ENCODE measurements around the gene NUP43. TPM values are rescaled to one million over a fixed set of nuclear protein-coding genes. Genes with fewer than 3 reads are reported as not detected.
"Not testable (repeated sequence)": the region's sequence is repeated elsewhere in the genome, so short reads cannot be mapped to it uniquely, and the experiment has no call there.

Gene NUP43
- total RNA-seq, 1 donor from 2014 or later: 26.5 TPM

DNA sequence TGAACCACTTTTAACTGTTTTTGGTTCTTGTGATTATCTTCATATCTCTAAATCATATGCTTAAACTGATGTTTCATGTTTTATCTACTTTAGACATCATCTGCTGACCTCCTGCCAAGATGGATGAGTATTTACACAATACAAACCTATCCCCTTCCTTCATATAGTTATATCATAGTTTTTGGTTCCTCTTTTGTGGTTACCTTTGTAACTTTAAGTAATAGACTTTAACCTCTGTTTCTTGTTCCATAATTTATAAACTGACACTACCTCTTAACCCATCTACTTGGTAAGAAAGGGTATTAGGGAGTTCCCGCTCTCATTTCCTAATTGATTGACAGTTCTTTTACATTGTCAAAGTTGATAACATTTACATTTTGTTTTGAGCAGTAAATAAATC, 15.1 kb upstream of the NUP43 start:
- H3K27me3 ChIP-seq (ENCODE audit: control insufficient read depth, insufficient read depth, low read length): no peaks in the 10 kb centered on the region
- no peaks in the 10 kb centered on the region for H3K36me3 ChIP-seq (ENCODE audit: control insufficient read depth, insufficient read depth, low read length)
- H3K4me3 ChIP-seq (ENCODE audit: low read depth, low read length): no peak overlapping the region
- DNase-seq (ENCODE audit: low read depth): no peak
- TF ChIP-seq, protein P1, sequence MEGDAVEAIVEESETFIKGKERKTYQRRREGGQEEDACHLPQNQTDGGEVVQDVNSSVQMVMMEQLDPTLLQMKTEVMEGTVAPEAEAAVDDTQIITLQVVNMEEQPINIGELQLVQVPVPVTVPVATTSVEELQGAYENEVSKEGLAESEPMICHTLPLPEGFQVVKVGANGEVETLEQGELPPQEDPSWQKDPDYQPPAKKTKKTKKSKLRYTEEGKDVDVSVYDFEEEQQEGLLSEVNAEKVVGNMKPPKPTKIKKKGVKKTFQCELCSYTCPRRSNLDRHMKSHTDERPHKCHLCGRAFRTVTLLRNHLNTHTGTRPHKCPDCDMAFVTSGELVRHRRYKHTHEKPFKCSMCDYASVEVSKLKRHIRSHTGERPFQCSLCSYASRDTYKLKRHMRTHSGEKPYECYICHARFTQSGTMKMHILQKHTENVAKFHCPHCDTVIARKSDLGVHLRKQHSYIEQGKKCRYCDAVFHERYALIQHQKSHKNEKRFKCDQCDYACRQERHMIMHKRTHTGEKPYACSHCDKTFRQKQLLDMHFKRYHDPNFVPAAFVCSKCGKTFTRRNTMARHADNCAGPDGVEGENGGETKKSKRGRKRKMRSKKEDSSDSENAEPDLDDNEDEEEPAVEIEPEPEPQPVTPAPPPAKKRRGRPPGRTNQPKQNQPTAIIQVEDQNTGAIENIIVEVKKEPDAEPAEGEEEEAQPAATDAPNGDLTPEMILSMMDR (IDR thresholded peaks at IDR 0.05; ENCODE audit: insufficient read depth, low read length, poor library complexity, severe bottlenecking): no peak

DNA sequence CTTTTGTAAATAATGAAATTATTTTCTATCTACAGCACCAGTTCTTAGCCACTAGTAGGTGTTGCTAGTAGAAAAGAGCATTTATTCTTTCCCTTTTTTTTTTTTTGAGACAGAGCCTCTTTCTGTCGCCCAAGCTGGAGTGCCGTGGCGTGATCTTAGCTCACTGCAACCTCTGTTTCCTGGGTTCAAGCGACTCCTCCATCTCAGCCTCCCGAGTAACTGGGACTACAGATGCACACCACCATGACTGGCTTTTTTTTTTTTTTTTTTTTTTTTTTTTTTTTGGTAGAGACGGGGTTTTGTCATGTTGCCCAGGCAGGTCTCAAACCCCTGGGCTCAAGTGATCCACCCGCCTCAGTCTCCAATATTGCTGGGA, 9.9 kb upstream of the NUP43 start:
- DNase-seq (ENCODE audit: low read depth): no peak
- Histone ChIP-seq H3K4me3 (ENCODE audit: low read depth, low read length) (no peak overlapping the region), H3K27me3 (ENCODE audit: control insufficient read depth, insufficient read depth, low read length) (no peaks in the 10 kb centered on the region), H3K36me3 (ENCODE audit: control insufficient read depth, insufficient read depth, low read length) (no peaks in the 10 kb centered on the region)
- TF ChIP-seq, protein P1 (IDR thresholded peaks at IDR 0.05; ENCODE audit: insufficient read depth, low read length, poor library complexity, severe bottlenecking): no peak

DNA sequence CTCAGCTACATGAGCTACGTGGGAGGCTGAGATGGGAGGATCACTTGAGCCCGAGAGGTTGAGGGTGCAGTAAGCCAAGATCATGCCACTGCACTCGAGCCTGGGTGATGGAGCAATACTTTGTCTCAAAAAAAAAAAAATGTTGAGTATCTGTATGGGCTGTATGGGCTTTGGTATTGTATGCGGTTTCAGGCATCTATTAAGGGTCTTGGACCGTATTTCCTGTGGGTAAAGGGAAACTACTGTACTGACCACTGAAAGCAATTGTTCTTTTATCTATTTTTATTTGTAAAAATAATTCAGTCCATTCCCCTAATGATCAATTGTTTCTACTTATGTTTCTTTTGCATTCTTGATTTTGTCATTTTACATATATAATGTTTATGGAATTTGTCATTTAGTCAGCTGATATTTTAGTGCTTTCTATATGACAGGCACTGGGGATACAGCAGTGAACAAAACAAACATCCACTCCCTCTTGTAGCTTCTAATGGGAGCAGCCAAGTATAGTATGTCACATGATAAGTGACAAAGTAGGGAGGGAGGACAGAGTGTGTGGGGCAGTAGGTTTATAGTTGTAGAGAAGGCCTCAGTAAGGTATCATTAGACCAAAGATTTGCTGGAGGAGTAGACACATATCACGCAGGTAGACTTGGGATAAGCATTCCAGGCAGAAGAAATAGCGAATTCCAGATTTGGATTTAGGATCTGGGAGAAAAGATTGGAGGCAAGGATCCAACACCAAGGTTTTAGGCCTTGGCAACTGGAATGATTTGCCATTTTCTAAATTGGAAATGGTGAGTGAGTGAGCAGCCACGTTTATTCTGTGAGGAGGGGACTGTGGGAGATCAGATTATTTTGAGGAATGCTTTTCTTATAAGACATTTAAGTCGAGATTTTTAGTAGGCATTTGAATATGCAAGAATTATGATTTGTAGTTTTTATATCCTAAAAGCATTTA, 9.3 kb upstream of the NUP43 start:
- Histone ChIP-seq H3K4me3 (ENCODE audit: low read depth, low read length) (no peak overlapping the region), H3K36me3 (ENCODE audit: control insufficient read depth, insufficient read depth, low read length) (no peaks in the 10 kb centered on the region), H3K27me3 (ENCODE audit: control insufficient read depth, insufficient read depth, low read length) (no peaks in the 10 kb centered on the region)
- DNase-seq (ENCODE audit: low read depth): no peak
- TF ChIP-seq, protein P1 (IDR thresholded peaks at IDR 0.05; ENCODE audit: insufficient read depth, low read length, poor library complexity, severe bottlenecking): no peak

DNA sequence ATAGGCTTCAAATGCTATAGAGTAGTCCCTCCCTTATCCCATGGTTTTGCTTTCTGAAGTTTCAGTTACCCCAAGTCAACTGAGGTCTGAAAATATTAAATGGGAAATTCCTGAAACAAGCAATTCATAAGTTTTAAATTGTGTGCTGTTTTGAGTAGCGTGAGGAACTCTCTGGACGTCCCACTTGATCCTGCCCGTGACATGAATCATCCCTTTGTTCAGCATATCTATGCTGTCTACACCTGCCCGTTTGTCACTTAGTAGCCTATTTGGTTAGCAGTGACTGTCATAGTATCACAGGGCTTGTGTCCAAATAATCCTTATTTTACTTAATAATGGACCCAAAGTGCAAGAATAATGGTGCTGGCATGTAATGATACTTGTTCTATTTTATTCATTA, 8.2 kb upstream of the NUP43 start:
- Histone ChIP-seq H3K4me3 (ENCODE audit: low read depth, low read length) (no peak overlapping the region), H3K27me3 (ENCODE audit: control insufficient read depth, insufficient read depth, low read length) (no peaks in the 10 kb centered on the region), H3K36me3 (ENCODE audit: control insufficient read depth, insufficient read depth, low read length) (no peaks in the 10 kb centered on the region)
- no peak for DNase-seq (ENCODE audit: low read depth)
- TF ChIP-seq, protein P1 (IDR thresholded peaks at IDR 0.05; ENCODE audit: insufficient read depth, low read length, poor library complexity, severe bottlenecking): no peak

DNA sequence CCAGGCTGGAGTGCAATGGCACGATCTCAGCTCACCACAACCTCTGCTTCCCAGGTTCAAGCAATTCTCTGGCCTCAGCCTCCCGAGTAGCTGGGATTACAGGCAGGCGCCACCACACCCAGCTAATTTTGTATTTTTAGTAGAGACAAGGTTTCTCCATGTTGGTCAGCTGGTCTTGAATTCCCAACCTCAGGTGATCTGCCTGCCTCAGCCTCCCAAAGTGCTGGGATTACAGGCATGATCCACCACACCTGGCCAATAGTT, 7.0 kb upstream of the NUP43 start:
- not testable (repeated sequence) for H3K27me3 ChIP-seq (ENCODE audit: control insufficient read depth, insufficient read depth, low read length); DNase-seq (ENCODE audit: low read depth); H3K4me3 ChIP-seq (ENCODE audit: low read depth, low read length); H3K36me3 ChIP-seq (ENCODE audit: control insufficient read depth, insufficient read depth, low read length)

DNA sequence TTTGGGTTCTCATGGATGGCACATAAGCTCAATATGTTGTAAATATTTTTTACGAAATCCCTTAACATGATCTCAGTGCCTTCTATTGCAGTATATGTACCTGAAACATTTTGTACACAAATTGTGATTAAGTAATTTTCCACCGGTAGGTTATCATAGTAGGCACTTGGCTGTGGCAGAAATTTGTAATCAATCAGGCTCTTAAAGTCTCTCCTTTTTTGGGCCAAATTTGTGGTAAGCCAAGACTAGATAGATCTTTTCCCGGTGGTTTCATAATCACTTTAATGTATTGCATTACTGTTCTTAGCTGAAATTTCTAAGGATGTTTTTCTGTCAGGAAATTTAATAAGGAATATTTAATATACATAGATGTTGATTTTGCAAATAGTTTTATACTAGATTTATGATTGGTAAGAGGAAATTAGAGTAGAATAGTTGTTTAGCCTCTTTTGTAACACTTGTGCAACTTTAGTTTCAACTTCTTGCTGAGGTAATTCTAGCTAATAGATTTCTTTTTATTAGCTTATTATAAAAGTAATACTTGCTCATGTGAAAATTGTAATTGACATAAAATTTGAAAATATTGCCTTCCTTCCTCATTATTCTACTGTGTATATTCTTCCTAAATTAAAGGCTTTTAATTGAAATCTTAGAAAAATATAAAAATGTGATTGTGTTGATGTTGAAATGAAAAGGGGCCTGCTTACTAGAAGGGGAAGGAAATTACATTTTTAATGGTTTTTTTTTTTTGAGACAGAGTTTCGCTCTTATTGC, 6.5 kb upstream of the NUP43 start:
- TF ChIP-seq, protein P1 (IDR thresholded peaks at IDR 0.05; ENCODE audit: insufficient read depth, low read length, poor library complexity, severe bottlenecking): no peak

DNA sequence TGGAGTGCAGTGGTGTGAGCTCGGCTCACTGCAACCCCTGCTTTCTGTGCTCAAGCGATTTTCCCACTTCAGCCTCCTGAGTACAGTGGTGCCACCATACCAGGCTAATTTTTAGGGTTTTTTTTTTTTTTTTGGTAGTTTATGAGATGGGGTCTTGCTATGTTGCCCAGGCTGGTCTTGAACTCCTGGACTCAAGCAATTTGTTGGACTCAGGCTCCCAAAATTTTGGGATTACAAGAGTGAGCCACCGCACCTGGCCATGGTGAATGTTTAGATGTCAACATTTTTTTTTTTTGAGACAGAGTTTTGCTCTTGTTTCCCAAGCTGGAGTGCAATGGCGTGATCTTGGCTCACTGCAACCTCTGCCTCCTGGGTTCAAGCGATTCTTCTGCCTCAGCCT, 5.6 kb upstream of the NUP43 start:
- not testable (repeated sequence) for H3K27me3 ChIP-seq (ENCODE audit: control insufficient read depth, insufficient read depth, low read length)

More for the DNA sequence above, 6.5 kb upstream of the NUP43 start:
- Histone ChIP-seq H3K4me3 (ENCODE audit: low read depth, low read length) (no peak overlapping the region), H3K27me3 (ENCODE audit: control insufficient read depth, insufficient read depth, low read length) (no peaks in the 10 kb centered on the region), H3K36me3 (ENCODE audit: control insufficient read depth, insufficient read depth, low read length) (no peaks in the 10 kb centered on the region)
- no peak for DNase-seq (ENCODE audit: low read depth)

More for the DNA sequence above, 5.6 kb upstream of the NUP43 start:
- H3K4me3 ChIP-seq (ENCODE audit: low read depth, low read length); DNase-seq (ENCODE audit: low read depth); H3K36me3 ChIP-seq (ENCODE audit: control insufficient read depth, insufficient read depth, low read length): not testable (repeated sequence)

Data from kidney epithelial cell (primary cell).